MM.1S (cell line): ENCODE measurements around the gene FAM240A.

Experiments
- EZH2phosphoT487 ChIP-seq: fragments of 300-600 bp; sonication (generic); IDR thresholded peaks from 2 replicates; pipeline ENCODE4 v1.6.1; 2018; ENCODE audit warnings: antibody characterized with exemption, low read length
- TF ChIP-seq, protein P1 (sequence below): fragments of 300-600 bp; sonication (generic); IDR thresholded peaks from 2 replicates; pipeline ENCODE4 v1.5.1; 2016; ENCODE audit warnings: antibody characterized with exemption, low read length, mixed read lengths

DNA sequence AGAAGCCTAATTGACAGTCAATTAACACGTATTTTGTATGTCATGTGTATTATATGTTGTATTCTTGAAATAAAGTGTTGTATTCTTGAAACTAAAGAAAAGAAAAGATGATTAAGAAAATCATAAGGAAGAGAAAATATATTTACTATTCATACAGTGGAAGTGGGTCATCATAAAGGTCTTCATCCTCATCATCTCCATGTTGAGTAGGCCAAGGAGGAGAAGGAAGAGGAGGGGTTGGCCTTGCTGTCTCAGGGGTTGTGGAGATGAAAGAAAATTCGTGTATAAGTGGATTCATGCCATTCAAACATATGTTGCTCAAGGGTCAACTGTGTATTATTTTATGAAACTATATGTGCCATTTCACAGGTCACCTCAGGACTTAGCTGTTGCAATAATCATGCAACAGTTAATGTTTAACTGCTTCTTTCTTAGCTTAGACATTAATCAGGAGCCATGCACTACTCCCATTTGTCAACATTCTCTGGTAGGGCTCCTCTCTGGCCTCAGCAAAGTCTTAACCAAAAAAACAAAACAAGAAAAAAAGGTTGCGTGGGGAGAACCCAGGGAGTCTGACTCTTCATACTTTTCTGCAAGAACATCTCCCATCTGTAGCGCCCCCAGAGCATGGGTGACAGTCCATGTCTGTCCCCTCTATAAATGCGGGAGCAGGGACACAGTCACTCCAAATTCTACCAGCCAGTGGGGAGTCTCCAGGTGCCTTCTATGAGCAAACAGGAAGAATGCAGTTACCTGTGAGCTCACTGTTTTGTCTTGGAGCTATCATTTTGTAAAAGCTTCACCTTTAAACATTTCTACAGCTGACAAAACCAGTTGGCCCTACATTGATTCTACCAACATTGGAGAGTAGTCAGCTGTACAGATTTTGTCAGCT lies 26.3 kb upstream of the FAM240A start:
- TF ChIP-seq, protein P1, sequence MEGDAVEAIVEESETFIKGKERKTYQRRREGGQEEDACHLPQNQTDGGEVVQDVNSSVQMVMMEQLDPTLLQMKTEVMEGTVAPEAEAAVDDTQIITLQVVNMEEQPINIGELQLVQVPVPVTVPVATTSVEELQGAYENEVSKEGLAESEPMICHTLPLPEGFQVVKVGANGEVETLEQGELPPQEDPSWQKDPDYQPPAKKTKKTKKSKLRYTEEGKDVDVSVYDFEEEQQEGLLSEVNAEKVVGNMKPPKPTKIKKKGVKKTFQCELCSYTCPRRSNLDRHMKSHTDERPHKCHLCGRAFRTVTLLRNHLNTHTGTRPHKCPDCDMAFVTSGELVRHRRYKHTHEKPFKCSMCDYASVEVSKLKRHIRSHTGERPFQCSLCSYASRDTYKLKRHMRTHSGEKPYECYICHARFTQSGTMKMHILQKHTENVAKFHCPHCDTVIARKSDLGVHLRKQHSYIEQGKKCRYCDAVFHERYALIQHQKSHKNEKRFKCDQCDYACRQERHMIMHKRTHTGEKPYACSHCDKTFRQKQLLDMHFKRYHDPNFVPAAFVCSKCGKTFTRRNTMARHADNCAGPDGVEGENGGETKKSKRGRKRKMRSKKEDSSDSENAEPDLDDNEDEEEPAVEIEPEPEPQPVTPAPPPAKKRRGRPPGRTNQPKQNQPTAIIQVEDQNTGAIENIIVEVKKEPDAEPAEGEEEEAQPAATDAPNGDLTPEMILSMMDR, result no peak
- TF ChIP-seq EZH2phosphoT487, result no peak
